Activated naive CD4-positive, alpha-beta T cell treated with anti-CD3 and anti-CD28 coated beads, Interleukin-2, amount 50 U/mL, for 24 hours (primary cell): ENCODE results near the gene TMEM178B.

ENCODE experiments used
- H3K27ac Mint-ChIP-seq: one replicate; pipeline ENCODE4 v1.8.0; 2021; ENCODE audit warnings: mild to moderate bottlenecking, mixed read lengths
- H3K27me3 Mint-ChIP-seq: one replicate; pipeline ENCODE4 v1.8.0; 2021; ENCODE audit warnings: mixed read lengths
- H3K36me3 Mint-ChIP-seq: one replicate; pipeline ENCODE4 v1.8.0; 2021; ENCODE audit warnings: mixed read lengths
- H3K4me1 Mint-ChIP-seq: one replicate; pipeline ENCODE4 v1.8.0; 2021; ENCODE audit warnings: mixed read lengths
- H3K4me3 Mint-ChIP-seq: one replicate; pipeline ENCODE4 v1.8.0; 2021; ENCODE audit warnings: mild to moderate bottlenecking, mixed read lengths
- H3K9me3 Mint-ChIP-seq: one replicate; pipeline ENCODE4 v1.8.0; 2021; ENCODE audit warnings: mixed read lengths

TMEM178B gene

GRCh38 chr7:141235656-141236055, 161.8 kb downstream of the TMEM178B start:
- Mint-ChIP-seq H3K27ac (no peak overlapping the region), H3K36me3 (no peaks in the 10 kb centered on the region), H3K27me3 (peaks cover 8% of the 10 kb centered on the region), H3K4me1 (no peaks in the 10 kb centered on the region), H3K4me3 (no peak overlapping the region), H3K9me3 (no peaks in the 10 kb centered on the region)

DNA sequence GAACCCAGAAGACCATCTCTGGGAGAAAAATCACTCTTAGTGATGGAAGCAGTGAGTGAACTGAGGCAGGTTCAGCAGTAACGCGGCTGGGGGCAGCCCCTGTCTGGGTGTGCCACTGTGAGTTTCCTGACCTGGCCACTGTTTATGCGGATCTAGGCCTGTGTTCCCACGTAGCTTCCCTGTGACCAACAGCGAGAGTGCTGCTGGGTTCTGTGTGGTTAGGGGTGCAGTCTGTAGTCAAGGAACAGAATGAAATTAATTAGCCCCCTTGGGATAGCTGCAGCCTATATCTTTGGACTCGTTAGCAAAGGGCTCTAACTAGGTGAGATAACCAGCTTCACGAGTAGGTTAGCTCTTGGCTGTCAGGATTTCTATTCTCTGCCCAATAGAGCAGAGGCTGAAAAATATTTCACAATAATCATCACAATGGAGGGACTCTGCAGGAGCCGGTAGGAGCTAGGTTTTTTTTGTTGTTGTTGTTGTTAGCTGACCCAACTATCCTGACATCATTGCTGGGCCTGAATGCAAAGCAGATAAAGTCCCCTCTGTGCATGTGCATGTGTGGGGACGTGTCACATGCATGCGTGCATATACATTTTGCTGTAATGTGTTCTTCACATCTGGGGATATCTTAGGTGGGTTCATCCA, 164.9 kb downstream of the TMEM178B start:
- Mint-ChIP-seq H3K27me3 (peaks cover 4% of the 10 kb centered on the region), H3K27ac (no peak overlapping the region), H3K4me3 (no peak overlapping the region), H3K36me3 (no peaks in the 10 kb centered on the region), H3K9me3 (no peaks in the 10 kb centered on the region), H3K4me1 (no peaks in the 10 kb centered on the region)

DNA sequence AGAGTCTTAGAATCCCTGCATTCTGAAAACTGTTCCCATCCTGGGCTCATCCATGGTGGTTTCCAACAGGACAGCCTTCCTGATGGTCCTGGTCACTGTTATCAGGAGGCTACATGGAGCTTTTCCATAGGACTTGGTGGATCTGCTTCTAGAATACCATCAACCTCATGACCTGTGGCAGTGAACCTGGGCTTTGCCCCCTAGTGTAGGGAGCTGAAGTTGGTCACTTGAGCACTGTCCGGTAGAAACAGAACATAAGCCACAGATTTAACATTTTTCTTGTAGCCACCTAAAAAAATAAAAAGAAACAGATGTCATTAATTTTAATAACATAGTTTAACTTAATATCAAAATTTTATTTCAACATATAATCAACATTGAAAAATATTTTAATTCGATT, 165.8 kb downstream of the TMEM178B start:
- no peak overlapping the region for H3K27ac Mint-ChIP-seq
- H3K27me3 Mint-ChIP-seq: peaks cover 4% of the 10 kb centered on the region
- no peaks in the 10 kb centered on the region for H3K9me3 Mint-ChIP-seq
- H3K4me3 Mint-ChIP-seq: no peak overlapping the region
- no peaks in the 10 kb centered on the region for H3K4me1 Mint-ChIP-seq
- no peaks in the 10 kb centered on the region for H3K36me3 Mint-ChIP-seq

DNA sequence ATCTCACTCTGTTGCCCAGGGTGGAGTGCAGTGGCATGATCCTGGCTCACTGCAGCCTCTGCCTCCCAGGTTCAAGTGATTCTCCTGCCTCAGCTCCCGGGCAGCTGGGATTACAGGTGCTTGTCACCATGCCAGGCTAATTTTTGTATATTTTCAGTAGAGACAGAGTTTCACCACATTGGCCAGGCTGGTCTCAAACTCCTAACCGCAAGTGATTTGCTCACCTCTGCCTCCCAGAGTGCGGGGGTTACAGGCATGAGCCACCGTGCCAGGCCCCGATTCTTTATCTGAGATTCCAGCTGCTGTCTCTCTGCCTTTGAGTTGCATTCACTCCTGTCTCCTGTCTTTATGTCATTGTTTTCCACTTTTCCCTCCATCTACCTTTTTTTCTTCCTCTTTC, 168.7 kb downstream of the TMEM178B start:
- no peaks in the 10 kb centered on the region for H3K9me3 Mint-ChIP-seq
- no peak overlapping the region for H3K4me3 Mint-ChIP-seq
- H3K27ac Mint-ChIP-seq: no peak overlapping the region
- H3K4me1 Mint-ChIP-seq: no peaks in the 10 kb centered on the region
- peaks cover 4% of the 10 kb centered on the region for H3K27me3 Mint-ChIP-seq
- no peaks in the 10 kb centered on the region for H3K36me3 Mint-ChIP-seq

DNA sequence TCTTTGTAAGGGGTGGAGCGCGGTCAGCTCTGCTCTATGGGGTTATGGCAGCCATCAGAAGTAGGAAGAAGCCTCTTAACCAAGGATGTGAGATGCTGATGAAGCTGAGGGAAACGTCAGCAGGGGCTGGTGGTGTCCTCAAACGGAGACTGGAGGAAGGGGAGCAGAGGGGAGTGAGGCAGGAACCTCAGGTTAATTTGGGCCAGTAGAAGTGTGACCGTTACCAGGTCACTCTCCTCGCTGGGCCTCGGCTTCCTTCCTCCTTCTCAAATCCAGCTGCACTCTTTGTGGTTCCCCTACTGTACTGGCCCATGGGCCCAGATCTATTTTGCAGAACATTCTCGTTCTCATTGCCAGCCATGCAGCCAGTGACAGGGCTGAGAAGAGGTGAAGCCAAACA, 169.5 kb downstream of the TMEM178B start:
- H3K9me3 Mint-ChIP-seq: no peaks in the 10 kb centered on the region
- H3K4me3 Mint-ChIP-seq: no peak overlapping the region
- H3K27ac Mint-ChIP-seq: no peak overlapping the region
- H3K27me3 Mint-ChIP-seq: peaks cover 3% of the 10 kb centered on the region
- no peaks in the 10 kb centered on the region for H3K4me1 Mint-ChIP-seq
- H3K36me3 Mint-ChIP-seq: no peaks in the 10 kb centered on the region

GRCh38 chr7:141244435-141244834, 170.6 kb downstream of the TMEM178B start:
- H3K9me3 Mint-ChIP-seq: no peaks in the 10 kb centered on the region
- no peaks in the 10 kb centered on the region for H3K27me3 Mint-ChIP-seq
- no peaks in the 10 kb centered on the region for H3K4me1 Mint-ChIP-seq
- no peak overlapping the region for H3K4me3 Mint-ChIP-seq
- no peak overlapping the region for H3K27ac Mint-ChIP-seq
- no peaks in the 10 kb centered on the region for H3K36me3 Mint-ChIP-seq

- H3K27ac Mint-ChIP-seq: no peak overlapping the region
- H3K36me3 Mint-ChIP-seq: no peaks in the 10 kb centered on the region
- no peaks in the 10 kb centered on the region for H3K27me3 Mint-ChIP-seq
- no peaks in the 10 kb centered on the region for H3K9me3 Mint-ChIP-seq
- no peaks in the 10 kb centered on the region for H3K4me1 Mint-ChIP-seq
- H3K4me3 Mint-ChIP-seq: no peak overlapping the region
Observed at GRCh38 chr7:141246426-141246825, 172.6 kb downstream of the TMEM178B start.

GRCh38 chr7:141251180-141251579, 177.3 kb downstream of the TMEM178B start:
- Mint-ChIP-seq H3K36me3 (no peaks in the 10 kb centered on the region), H3K4me1 (no peaks in the 10 kb centered on the region), H3K27me3 (no peaks in the 10 kb centered on the region), H3K4me3 (no peak overlapping the region), H3K27ac (no peak overlapping the region), H3K9me3 (no peaks in the 10 kb centered on the region)

- Mint-ChIP-seq H3K27me3 (no peaks in the 10 kb centered on the region), H3K36me3 (no peaks in the 10 kb centered on the region), H3K27ac (no peak overlapping the region), H3K4me3 (no peak overlapping the region), H3K9me3 (peaks cover 8% of the 10 kb centered on the region), H3K4me1 (no peaks in the 10 kb centered on the region)
Observed at GRCh38 chr7:141251957-141252356, 178.1 kb downstream of the TMEM178B start.

DNA sequence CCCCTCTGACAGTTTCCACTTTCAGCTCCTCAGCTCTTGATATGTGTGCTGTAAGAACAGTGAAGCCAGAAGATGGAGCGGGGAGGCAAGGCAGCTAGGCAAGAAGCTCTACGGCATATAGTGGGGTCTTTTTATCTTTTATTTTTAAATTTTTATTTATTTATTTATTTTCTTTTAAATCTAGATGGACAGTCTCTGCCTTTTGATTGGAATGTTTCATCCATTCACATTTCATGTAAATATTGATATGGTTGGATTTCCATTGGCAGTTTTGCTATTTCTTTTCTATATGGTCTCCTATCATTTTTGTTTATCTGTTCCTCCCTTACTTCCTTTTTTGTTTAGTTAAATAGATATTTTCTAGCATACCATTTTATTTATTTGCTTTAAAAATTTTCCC, 183.7 kb downstream of the TMEM178B start:
- H3K4me3 Mint-ChIP-seq: no peak overlapping the region
- no peak overlapping the region for H3K27ac Mint-ChIP-seq
- H3K27me3 Mint-ChIP-seq: peaks cover 1% of the 10 kb centered on the region
- H3K4me1 Mint-ChIP-seq: no peaks in the 10 kb centered on the region
- no peaks in the 10 kb centered on the region for H3K36me3 Mint-ChIP-seq
- peaks cover 17% of the 10 kb centered on the region for H3K9me3 Mint-ChIP-seq

GRCh38 chr7:141258559-141258958, 184.7 kb downstream of the TMEM178B start:
- Mint-ChIP-seq H3K27me3 (peaks cover 1% of the 10 kb centered on the region), H3K36me3 (no peaks in the 10 kb centered on the region), H3K4me1 (no peaks in the 10 kb centered on the region), H3K27ac (no peak overlapping the region), H3K4me3 (no peak overlapping the region), H3K9me3 (peaks cover 17% of the 10 kb centered on the region)

DNA sequence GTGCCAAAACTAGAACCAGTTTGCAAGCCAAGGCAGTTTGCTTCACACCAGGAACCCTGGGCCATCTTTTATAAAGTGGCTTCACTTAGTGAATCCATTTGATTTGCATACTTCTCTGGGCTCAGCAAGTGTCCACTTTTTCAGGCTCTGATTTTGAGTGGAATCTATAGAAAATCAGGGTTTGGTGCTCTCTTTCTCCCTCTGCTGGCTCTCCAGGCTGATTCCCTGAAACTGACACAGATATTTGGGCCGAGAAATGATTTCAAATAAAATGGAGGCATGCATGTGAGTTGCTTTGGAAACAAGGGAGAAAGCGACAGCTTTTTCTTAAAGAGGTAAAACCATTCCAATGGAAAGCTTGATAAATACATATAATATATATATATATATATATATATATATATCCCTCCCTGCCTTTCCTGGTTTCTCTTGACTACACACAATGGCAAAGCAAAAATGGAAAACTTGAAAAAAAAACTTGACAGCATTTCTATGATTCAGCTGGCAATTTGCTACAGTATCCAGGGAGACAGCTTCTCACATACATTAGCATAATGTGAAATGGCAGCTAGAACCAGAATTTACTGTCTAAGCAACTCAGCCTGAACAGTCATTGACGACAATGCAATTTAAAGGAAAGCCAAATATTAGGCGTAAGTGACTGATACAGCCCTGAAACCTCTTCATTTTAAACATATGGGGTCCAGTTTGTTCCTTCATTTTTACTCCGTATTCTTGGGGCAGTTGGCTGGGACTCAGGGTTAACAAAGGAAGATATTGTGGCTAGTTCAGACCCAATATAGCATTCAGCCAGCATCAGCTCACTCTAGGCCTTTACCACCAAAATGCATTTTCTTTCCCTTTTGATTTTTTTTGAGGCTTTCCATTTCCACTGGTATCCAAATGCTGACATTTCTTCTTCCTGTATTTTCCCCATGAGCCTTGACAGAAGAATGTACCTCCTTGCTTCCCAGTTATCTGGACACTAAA, 188.5 kb downstream of the TMEM178B start:
- H3K27ac Mint-ChIP-seq: no peak overlapping the region
- peaks cover 1% of the 10 kb centered on the region for H3K27me3 Mint-ChIP-seq
- no peaks in the 10 kb centered on the region for H3K4me1 Mint-ChIP-seq
- H3K9me3 Mint-ChIP-seq: peaks cover 9% of the 10 kb centered on the region
- no peaks in the 10 kb centered on the region for H3K36me3 Mint-ChIP-seq
- no peak overlapping the region for H3K4me3 Mint-ChIP-seq

DNA sequence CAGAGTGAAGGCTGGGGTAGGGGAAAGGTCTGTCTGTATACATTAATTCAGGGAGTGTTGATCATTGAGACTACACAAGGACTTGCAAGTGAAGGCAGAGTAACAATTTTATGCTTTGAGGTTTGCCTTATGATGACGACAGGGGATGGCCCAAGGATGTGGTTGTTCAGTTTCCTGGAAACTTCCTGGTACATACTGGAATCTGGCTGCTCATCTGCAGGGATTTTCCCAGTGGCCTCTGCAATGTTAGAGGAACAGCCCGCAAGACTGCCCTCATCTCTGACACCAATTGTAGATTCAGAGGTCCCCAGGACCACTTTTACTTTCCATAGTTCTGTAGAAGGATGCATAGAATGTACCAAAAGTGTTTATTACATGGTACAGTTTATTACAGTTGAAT, 189.6 kb downstream of the TMEM178B start:
- H3K27ac Mint-ChIP-seq: no peak overlapping the region
- H3K36me3 Mint-ChIP-seq: no peaks in the 10 kb centered on the region
- H3K9me3 Mint-ChIP-seq: peaks cover 7% of the 10 kb centered on the region
- peaks cover 1% of the 10 kb centered on the region for H3K27me3 Mint-ChIP-seq
- H3K4me3 Mint-ChIP-seq: no peak overlapping the region
- H3K4me1 Mint-ChIP-seq: no peaks in the 10 kb centered on the region

DNA sequence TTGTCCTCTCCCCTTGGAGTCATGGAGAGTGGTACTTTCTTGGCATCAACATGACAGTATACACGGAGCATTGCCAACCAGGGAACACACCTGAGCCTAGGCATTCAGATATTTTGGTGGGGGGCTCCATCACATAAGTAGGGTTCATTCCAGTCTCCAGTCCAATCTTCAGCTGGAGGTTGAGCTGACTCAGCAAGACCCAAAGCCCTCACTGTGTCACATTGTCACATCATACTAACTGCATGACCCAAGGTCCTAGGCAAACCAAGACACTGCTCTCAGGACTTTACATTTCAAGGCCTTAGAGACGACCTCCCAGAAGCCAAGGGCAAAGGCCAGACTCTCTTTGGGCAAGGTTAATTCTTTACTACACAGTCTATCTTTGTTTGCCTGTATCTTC, 190.1 kb downstream of the TMEM178B start:
- H3K9me3 Mint-ChIP-seq: peaks cover 2% of the 10 kb centered on the region
- no peak overlapping the region for H3K4me3 Mint-ChIP-seq
- no peaks in the 10 kb centered on the region for H3K36me3 Mint-ChIP-seq
- no peak overlapping the region for H3K27ac Mint-ChIP-seq
- H3K27me3 Mint-ChIP-seq: peaks cover 1% of the 10 kb centered on the region
- H3K4me1 Mint-ChIP-seq: no peaks in the 10 kb centered on the region

- H3K4me3 Mint-ChIP-seq: no peak overlapping the region
- no peaks in the 10 kb centered on the region for H3K9me3 Mint-ChIP-seq
- H3K27ac Mint-ChIP-seq: no peak overlapping the region
- H3K4me1 Mint-ChIP-seq: no peaks in the 10 kb centered on the region
- H3K36me3 Mint-ChIP-seq: no peaks in the 10 kb centered on the region
- H3K27me3 Mint-ChIP-seq: peaks cover 1% of the 10 kb centered on the region
Observed at GRCh38 chr7:141264511-141264910, 190.6 kb downstream of the TMEM178B start.

DNA sequence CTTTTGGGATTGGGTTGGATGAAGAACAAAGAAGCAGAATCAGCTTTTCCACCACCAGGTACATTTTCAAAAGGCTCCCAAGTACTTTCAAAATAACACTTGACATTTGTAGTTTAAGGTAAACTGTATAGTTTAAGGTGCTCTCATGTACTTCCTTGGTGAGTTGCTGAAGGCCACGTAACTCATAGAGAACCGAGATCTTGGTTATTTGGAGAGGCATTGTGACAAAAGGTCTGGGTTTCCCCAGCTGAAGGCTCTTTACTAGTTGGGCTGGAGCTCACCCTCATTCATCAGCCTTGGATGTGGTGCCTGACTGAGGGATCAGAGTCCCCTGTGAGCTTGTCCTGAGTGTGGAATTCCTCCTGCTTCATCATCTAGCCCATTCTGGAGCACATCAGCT, 191.8 kb downstream of the TMEM178B start:
- Mint-ChIP-seq H3K4me1 (no peaks in the 10 kb centered on the region), H3K27me3 (no peaks in the 10 kb centered on the region), H3K27ac (no peak overlapping the region), H3K36me3 (no peaks in the 10 kb centered on the region), H3K9me3 (no peaks in the 10 kb centered on the region), H3K4me3 (no peak overlapping the region)
